HG03095 (cell line): Measurements from ENCODE around the gene MCUB.

Experiments
- ATAC-seq: cut with Tn5 transposase; IDR thresholded peaks from one replicate; pipeline ENCODE4 v1.9.1; 2021; ENCODE audit warnings: moderate library complexity; ENCODE audit not compliant: unreplicated experiment

MCUB gene

GRCh38 chr4:109728385-109728784 is 168.3 kb downstream of the MCUB start:
- no peak for ATAC-seq

GRCh38 chr4:109729117-109729717 is 169.2 kb downstream of the MCUB start:
- ATAC-seq: no peak

- peak; percentile 83 for ATAC-seq
Observed at GRCh38 chr4:109729718-109730618, 169.9 kb downstream of the MCUB start, which contains the start of gene PLA2G12A. Gene PLA2G12A (minus strand): TSS chr4:109730070. CDS start chr4:109729809, 261 bp downstream.

- no peak for ATAC-seq
Observed at GRCh38 chr4:109730619-109731545, 170.8 kb downstream of the MCUB start.

- ATAC-seq: no peak
Observed at GRCh38 chr4:109733728-109734127, 173.7 kb downstream of the MCUB start.

- no peak for ATAC-seq
Observed at GRCh38 chr4:109735566-109736365, 175.7 kb downstream of the MCUB start.
